Prostate gland (tissue), 2 donors: Measurements from ENCODE around the gene TXNRD2. TPM values are rescaled to one million over a fixed set of nuclear protein-coding genes. Genes with fewer than 3 reads are reported as not detected.

Source experiments
- DNase-seq: peaks from one replicate; pipeline ENCODE4 v3.0.0-alpha.2; 2019; ENCODE audit warnings: low spot score
- H3K27ac ChIP-seq, 2 donors: fragments of 200-600 bp; sonication (generic); 2 replicates each; pipeline ENCODE4 v1.5.1; 2017 to 2019
- H3K27me3 ChIP-seq: fragments of 200-600 bp; sonication (generic); replicated peaks from 2 replicates; pipeline ENCODE4 v1.5.1; 2019; ENCODE audit not compliant: insufficient read depth
- H3K36me3 ChIP-seq, 2 donors: fragments of 200-600 bp; sonication (generic); 1 replicate in 1 of 2; 2 replicates in 1 of 2; pipeline versions ENCODE4 v1.5.1 to v1.8.1; 2017 to 2019
- H3K4me1 ChIP-seq: fragments of 200-600 bp; sonication (generic); replicated peaks from 2 replicates; pipeline ENCODE4 v1.5.1; 2019
- H3K4me3 ChIP-seq, 2 donors: fragments of 200-600 bp; sonication (generic); 2 replicates each; pipeline ENCODE4 v1.5.1; 2017 to 2019
- H3K9me3 ChIP-seq: fragments of 200-600 bp; sonication (generic); 2 replicates; pipeline ENCODE4 v1.5.1; 2017
- CTCF ChIP-seq, 4 experiments: fragments of 200-600 bp in 2 of 4; fragments of 450-650 bp in 2 of 4; sonication (generic) in 2 of 4; IDR thresholded peaks; 1 replicate in 3 of 4; 2 replicates in 1 of 4; pipeline ENCODE4 v1.5.1; 2016 to 2019; ENCODE audit warnings: antibody characterized with exemption in 4 of 4, mild to moderate bottlenecking in 2 of 4, moderate library complexity in 2 of 4
- POLR2A ChIP-seq: fragments of 450-650 bp; IDR thresholded peaks from one replicate; pipeline ENCODE4 v1.6.1; 2016; ENCODE audit warnings: antibody characterized with exemption, mild to moderate bottlenecking
- POLR2AphosphoS5 ChIP-seq: sonication (generic); formaldehyde crosslinking; IDR thresholded peaks from one replicate; pipeline ENCODE4 v1.6.1; 2017; ENCODE audit warnings: antibody characterized with exemption
- WGBS: methylation state at CpG from one replicate; pipeline ENCODE4 v1.1.5; 2018; 5-methylcytosine and 5-hydroxymethylcytosine counted together
- intact Hi-C: fragments of 100-400 bp; cut with DNase I; formaldehyde crosslinking; loops from one replicate; pipeline ENCODE4 v1.14.2; 2022
- total RNA-seq, 2 donors: library from RNA; depleted of rRNA; stranded (reverse); fragments of >200 nt; gene quantifications; one replicate each; pipeline ENCODE4 v1.1.0, GENCODE V29; 2016

TXNRD2 gene
- total RNA-seq, 2 donors from 2014 or later: 62.1 to 84.5 TPM

- intact Hi-C loops: no loop called here
- 88% methylated on average over 12 of the region's 12 CpGs for WGBS
- Histone ChIP-seq H3K27ac (peak overlapping the region; percentile 18 to 44), H3K4me1 (peaks cover 2% of the 10 kb centered on the region), H3K36me3 (peaks cover 5 to 14% of the 10 kb centered on the region in 2 donors), H3K27me3 (no peaks in the 10 kb centered on the region), H3K9me3 (no peaks in the 10 kb centered on the region), H3K4me3 (no peak overlapping the region)
- no peak for TF ChIP-seq CTCF (IDR thresholded peaks at IDR 0.05)
- no peak for DNase-seq
Observed at GRCh38 chr22:19917389-19918138, 24.1 kb downstream of the TXNRD2 start.

GRCh38 chr22:19916941-19917340 lies 24.7 kb downstream of the TXNRD2 start:
- intact Hi-C loops: no loop called here
- no peak for DNase-seq
- Histone ChIP-seq H3K9me3 (no peaks in the 10 kb centered on the region), H3K4me3 (no peak overlapping the region), H3K4me1 (peaks cover 5% of the 10 kb centered on the region), H3K36me3 (peaks cover 5 to 14% of the 10 kb centered on the region in 2 donors), H3K27ac (peak overlapping the region; percentile 18 to 44), H3K27me3 (no peaks in the 10 kb centered on the region)
- WGBS: 47% methylated on average over 6 of the region's 7 CpGs
- TF ChIP-seq CTCF (IDR thresholded peaks at IDR 0.05) (no peak), POLR2A (no peak), POLR2AphosphoS5 (no peak)

GRCh38 chr22:19916006-19916405 lies 25.6 kb downstream of the TXNRD2 start:
- Histone ChIP-seq H3K4me3 (no peak overlapping the region), H3K27me3 (no peaks in the 10 kb centered on the region), H3K9me3 (no peaks in the 10 kb centered on the region), H3K4me1 (peaks cover 12% of the 10 kb centered on the region), H3K27ac (peak overlapping the region in 1 of 2 donors; percentile 34), H3K36me3 (peaks cover 5 to 14% of the 10 kb centered on the region in 2 donors)
- DNase-seq: no peak
- TF ChIP-seq CTCF (IDR thresholded peaks at IDR 0.05) (peak in 1 of 4 experiments; percentile 8), POLR2AphosphoS5 (no peak)
- 93% methylated on average over 9 of the region's 9 CpGs for WGBS
- intact Hi-C loops: no loop called here

- no peaks in the 10 kb centered on the region for H3K9me3 ChIP-seq
- no peak for DNase-seq
- H3K4me3 ChIP-seq: no peak overlapping the region
- intact Hi-C loops: no loop called here
- H3K27me3 ChIP-seq: no peaks in the 10 kb centered on the region
- H3K27ac ChIP-seq: no peak overlapping the region
- peaks cover 12% of the 10 kb centered on the region for H3K4me1 ChIP-seq
- 85% methylated on average over 13 of the region's 13 CpGs for WGBS
- TF ChIP-seq POLR2A (no peak), CTCF (IDR thresholded peaks at IDR 0.05) (no peak), POLR2AphosphoS5 (no peak)
- peaks cover 5 to 14% of the 10 kb centered on the region in 2 donors for H3K36me3 ChIP-seq
Observed at GRCh38 chr22:19915287-19915954, 26.2 kb downstream of the TXNRD2 start.
